Measurements from ENCODE around the gene TAS1R3.
"Not testable (repeated sequence)": the region's sequence is repeated elsewhere in the genome, so short reads cannot be mapped to it uniquely, and the experiment has no call there.

Gene TAS1R3

GRCh38 chr1:1312450-1313314, 18.4 kb upstream of the TAS1R3 start:
- peaks cover 7% of the 10 kb centered on the region for H3K4me1 Mint-ChIP-seq
- peaks cover 23% of the 10 kb centered on the region for H3K36me3 Mint-ChIP-seq
- H3K4me3 Mint-ChIP-seq, result no peak overlapping the region
- no peaks in the 10 kb centered on the region for H3K27me3 Mint-ChIP-seq
- H3K27ac Mint-ChIP-seq, result no peak overlapping the region
- H3K9me3 Mint-ChIP-seq, result no peaks in the 10 kb centered on the region
- no peak for ATAC-seq

GRCh38 chr1:1313500-1314236, 17.4 kb upstream of the TAS1R3 start:
- H3K4me3 Mint-ChIP-seq, result no peak overlapping the region
- peaks cover 23% of the 10 kb centered on the region for H3K36me3 Mint-ChIP-seq

GRCh38 chr1:1314237-1314586, 16.9 kb upstream of the TAS1R3 start:
- no peaks in the 10 kb centered on the region for H3K9me3 Mint-ChIP-seq
- H3K4me1 Mint-ChIP-seq, result peaks cover 7% of the 10 kb centered on the region
- ATAC-seq, result no peak
- peaks cover 28% of the 10 kb centered on the region for H3K36me3 Mint-ChIP-seq
- no peak overlapping the region for H3K27ac Mint-ChIP-seq
- H3K27me3 Mint-ChIP-seq, result no peaks in the 10 kb centered on the region
- no peak overlapping the region for H3K4me3 Mint-ChIP-seq

More at GRCh38 chr1:1313500-1314236, 17.4 kb upstream of the TAS1R3 start:
- H3K9me3 Mint-ChIP-seq, result no peaks in the 10 kb centered on the region
- no peaks in the 10 kb centered on the region for H3K27me3 Mint-ChIP-seq
- ATAC-seq, result no peak
- H3K4me1 Mint-ChIP-seq, result peaks cover 7% of the 10 kb centered on the region
- no peak overlapping the region for H3K27ac Mint-ChIP-seq

GRCh38 chr1:1314678-1315335, 16.3 kb upstream of the TAS1R3 start:
- Mint-ChIP-seq H3K36me3 (peaks cover 34% of the 10 kb centered on the region), H3K4me3 (no peak overlapping the region), H3K27ac (no peak overlapping the region), H3K9me3 (no peaks in the 10 kb centered on the region), H3K4me1 (peaks cover 7% of the 10 kb centered on the region), H3K27me3 (no peaks in the 10 kb centered on the region)
- ATAC-seq, result no peak

GRCh38 chr1:1315435-1315954, 15.6 kb upstream of the TAS1R3 start:
- Mint-ChIP-seq H3K36me3 (peaks cover 38% of the 10 kb centered on the region), H3K9me3 (no peaks in the 10 kb centered on the region), H3K27ac (no peak overlapping the region), H3K4me3 (no peak overlapping the region), H3K4me1 (peaks cover 10% of the 10 kb centered on the region), H3K27me3 (no peaks in the 10 kb centered on the region)
- ATAC-seq, result no peak

GRCh38 chr1:1316199-1316598, 14.9 kb upstream of the TAS1R3 start:
- H3K4me3 Mint-ChIP-seq, H3K27me3 Mint-ChIP-seq, ATAC-seq, H3K27ac Mint-ChIP-seq, H3K9me3 Mint-ChIP-seq: not testable (repeated sequence)
- peaks cover 38% of the 10 kb centered on the region for H3K36me3 Mint-ChIP-seq
- H3K4me1 Mint-ChIP-seq, result peaks cover 10% of the 10 kb centered on the region

GRCh38 chr1:1317420-1317819, 13.7 kb upstream of the TAS1R3 start:
- Mint-ChIP-seq H3K27me3 (no peaks in the 10 kb centered on the region), H3K4me3 (no peak overlapping the region), H3K9me3 (no peaks in the 10 kb centered on the region), H3K36me3 (peaks cover 41% of the 10 kb centered on the region), H3K4me1 (peaks cover 17% of the 10 kb centered on the region), H3K27ac (no peak overlapping the region)
- ATAC-seq, result no peak

- Mint-ChIP-seq H3K27ac (no peak overlapping the region), H3K4me1 (peaks cover 24% of the 10 kb centered on the region), H3K27me3 (no peaks in the 10 kb centered on the region), H3K36me3 (peaks cover 34% of the 10 kb centered on the region), H3K9me3 (no peaks in the 10 kb centered on the region), H3K4me3 (no peak overlapping the region)
- ATAC-seq, result no peak
These were observed 12.9 kb upstream of the TAS1R3 start for GRCh38 chr1:1318131-1318652.

- Mint-ChIP-seq H3K9me3 (no peaks in the 10 kb centered on the region), H3K4me1 (peaks cover 31% of the 10 kb centered on the region), H3K36me3 (peaks cover 28% of the 10 kb centered on the region), H3K27me3 (no peaks in the 10 kb centered on the region), H3K4me3 (no peak overlapping the region), H3K27ac (no peak overlapping the region)
- no peak for ATAC-seq
These were observed 12.1 kb upstream of the TAS1R3 start for GRCh38 chr1:1318777-1319645.

GRCh38 chr1:1319646-1319941, 11.5 kb upstream of the TAS1R3 start:
- Mint-ChIP-seq H3K9me3 (no peaks in the 10 kb centered on the region), H3K4me1 (peaks cover 31% of the 10 kb centered on the region), H3K36me3 (peaks cover 26% of the 10 kb centered on the region), H3K4me3 (no peak overlapping the region), H3K27ac (no peak overlapping the region), H3K27me3 (no peaks in the 10 kb centered on the region)
- no peak for ATAC-seq

- no peaks in the 10 kb centered on the region for H3K27me3 Mint-ChIP-seq
- H3K4me1 Mint-ChIP-seq, result peaks cover 38% of the 10 kb centered on the region
- no peaks in the 10 kb centered on the region for H3K9me3 Mint-ChIP-seq
- H3K4me3 Mint-ChIP-seq, result no peak overlapping the region
- H3K36me3 Mint-ChIP-seq, result peaks cover 20% of the 10 kb centered on the region
- no peak overlapping the region for H3K27ac Mint-ChIP-seq
- ATAC-seq, result no peak
These were observed 10.2 kb upstream of the TAS1R3 start for GRCh38 chr1:1320666-1321448.

- peaks cover 20% of the 10 kb centered on the region for H3K36me3 Mint-ChIP-seq
- no peaks in the 10 kb centered on the region for H3K9me3 Mint-ChIP-seq
- no peak overlapping the region for H3K27ac Mint-ChIP-seq
- no peak for ATAC-seq
- H3K4me3 Mint-ChIP-seq, result no peak overlapping the region
- no peaks in the 10 kb centered on the region for H3K27me3 Mint-ChIP-seq
- H3K4me1 Mint-ChIP-seq, result peaks cover 44% of the 10 kb centered on the region
These were observed 9.6 kb upstream of the TAS1R3 start for GRCh38 chr1:1321477-1321876.

- Mint-ChIP-seq H3K4me1 (peaks cover 54% of the 10 kb centered on the region), H3K36me3 (peaks cover 22% of the 10 kb centered on the region), H3K27ac (peak overlapping the region; percentile 64), H3K27me3 (no peaks in the 10 kb centered on the region), H3K4me3 (peak overlapping the region; percentile 81), H3K9me3 (no peaks in the 10 kb centered on the region)
- ATAC-seq, result no peak
These were observed 8.7 kb upstream of the TAS1R3 start for GRCh38 chr1:1322418-1322817.

- Mint-ChIP-seq H3K27ac (no peak overlapping the region), H3K4me3 (peak overlapping the region; percentile 67), H3K4me1 (peaks cover 57% of the 10 kb centered on the region), H3K27me3 (no peaks in the 10 kb centered on the region), H3K36me3 (peaks cover 25% of the 10 kb centered on the region), H3K9me3 (no peaks in the 10 kb centered on the region)
- no peak for ATAC-seq
These were observed 8.1 kb upstream of the TAS1R3 start for GRCh38 chr1:1322952-1323351.

Measured in stimulated activated memory B cell treated with anti-CD40 and anti-IgM and Interleukin-4, amounts not matched to agents 10 μg/mL and 1 μg/mL and 100 μg/mL, for 72 hours (primary cell).